GM12878 (cell line): ENCODE results near the gene CLK2. TPM values are rescaled to one million over a fixed set of nuclear protein-coding genes. Genes with fewer than 3 reads are reported as not detected.

ENCODE experiments used
- BCL11A ChIP-seq: IDR thresholded peaks from 2 replicates; pipeline ENCODE4 v1.6.1; 2011; ENCODE audit warnings: low read depth, low read length
- BMI1 ChIP-seq: fragments of 450-650 bp; IDR thresholded peaks from 2 replicates; pipeline ENCODE4 v1.6.1; 2016; ENCODE audit warnings: mild to moderate bottlenecking, moderate library complexity, borderline replicate concordance
- BRCA1 ChIP-seq: IDR thresholded peaks from 2 replicates; pipeline ENCODE4 v1.6.1; 2011; ENCODE audit warnings: low read depth, low read length, improper control_type of control experiment
- EZH2 ChIP-seq: IDR thresholded peaks from 2 replicates; pipeline ENCODE4 v1.6.1; 2012; ENCODE audit warnings: low read depth, mild to moderate bottlenecking, control low read depth, inconsistent platforms, low read length, borderline replicate concordance; ENCODE audit not compliant: control insufficient read depth
- GATAD2B ChIP-seq: fragments of 450-650 bp; conservative IDR thresholded peaks from 2 replicates; pipeline ENCODE4 v1.6.1; 2017; ENCODE audit warnings: low read depth, mild to moderate bottlenecking, moderate library complexity
- MAX ChIP-seq: IDR thresholded peaks from 2 replicates; pipeline ENCODE4 v1.6.1; 2012; ENCODE audit warnings: low read depth, low read length, improper control_type of control experiment
- MYC ChIP-seq: IDR thresholded peaks from 2 replicates; pipeline ENCODE4 v1.6.1; 2011; ENCODE audit warnings: mild to moderate bottlenecking, low read length, moderate library complexity, inconsistent platforms; ENCODE audit not compliant: insufficient read depth, insufficient replicate concordance, insufficient read length, severe bottlenecking
- NFYB ChIP-seq: IDR thresholded peaks from 2 replicates; pipeline ENCODE4 v1.6.1; 2011; ENCODE audit warnings: low read depth, mild to moderate bottlenecking, low read length, improper control_type of control experiment, moderate library complexity; ENCODE audit not compliant: insufficient read depth
- NR2C2 ChIP-seq: IDR thresholded peaks from 2 replicates; pipeline ENCODE4 v1.6.1; 2011; ENCODE audit warnings: borderline replicate concordance, low read depth; ENCODE audit not compliant: control insufficient read depth, insufficient read length
- RAD51 ChIP-seq: fragments of 450-650 bp; IDR thresholded peaks from 2 replicates; pipeline ENCODE4 v1.6.1; 2016; ENCODE audit warnings: moderate library complexity, mild to moderate bottlenecking, inconsistent platforms
- SMAD5 ChIP-seq: IDR thresholded peaks from 2 replicates; pipeline ENCODE4 v1.6.1; 2016; ENCODE audit warnings: antibody characterized with exemption, low read depth
- ZNF217 ChIP-seq: fragments of 450-650 bp; IDR thresholded peaks from 2 replicates; pipeline ENCODE4 v1.6.1; 2017; ENCODE audit warnings: antibody characterized with exemption, mild to moderate bottlenecking
- ZNF384 ChIP-seq: IDR thresholded peaks from 2 replicates; pipeline ENCODE4 v1.6.1; 2012; ENCODE audit warnings: low read depth, mild to moderate bottlenecking, low read length, improper control_type of control experiment, borderline replicate concordance
- ZZZ3 ChIP-seq: IDR thresholded peaks from 2 replicates; pipeline ENCODE4 v1.6.1; 2011; ENCODE audit warnings: low read depth; ENCODE audit not compliant: control insufficient read depth, insufficient read length
- polyA plus RNA-seq, 11 experiments: library from polyadenylated mRNA; depleted of rRNA in 4 of 11; unstranded in 6 of 11; stranded (reverse) in 5 of 11; fragments of >200 nt; fragmentation: Nextera tagmentation in 4 of 11; fragmentation: Illumina TruSeq in 1 of 11; extraction: Ambion mirVana in 4 of 11; extraction: Trizol in 1 of 11; gene quantifications; 1 replicate in 1 of 11; 2 replicates in 10 of 11; pipeline versions ENCODE4 v1.2.1 to v1.2.3, GENCODE V29; 2011 to 2016; ENCODE audit warnings: inconsistent platforms in 2 of 11, missing spikeins in 2 of 11, low read depth in 1 of 11
- total RNA-seq, 4 experiments: library from RNA; depleted of rRNA in 3 of 4; stranded (reverse); fragments of >200 nt in 3 of 4; fragmentation: Illumina TruSeq in 1 of 4; extraction: Trizol in 1 of 4; gene quantifications; 2 replicates each; pipeline versions ENCODE4 v1.2.1 to v1.2.3, GENCODE V29; 2013 to 2021
- TF ChIP-seq, protein P1 (sequence below): fragments of 450-650 bp; IDR thresholded peaks from 2 replicates; pipeline ENCODE4 v1.6.1; 2017; ENCODE audit warnings: borderline replicate concordance
- TF ChIP-seq, protein P2 (sequence below): IDR thresholded peaks from 2 replicates; pipeline ENCODE4 v1.6.1; 2012; ENCODE audit warnings: improper control_type of control experiment, low read depth, low read length; ENCODE audit not compliant: insufficient replicate concordance
- TF ChIP-seq, protein P3 (sequence below): fragments of 150-350 bp; IDR thresholded peaks from 2 replicates; pipeline ENCODE4 v1.6.1; 2014; ENCODE audit warnings: mild to moderate bottlenecking, low read depth, low read length

Gene CLK2
- total and polyA plus RNA-seq, 10 of the 15 experiments (the other 5 are each of a cell fraction or from before 2014, with no cell fraction given): 11.1 to 83.7 (median 36.7) TPM

GRCh38 chr1:155273343-155274245, at the start of gene CLK2 (continued):
- 0 out of 2 replicates have a peak, but pooled peaks have one; percentile 62 for TF ChIP-seq GATAD2B
- peak; percentile 23 for TF ChIP-seq MYC
- TF ChIP-seq EZH2: no peak
- TF ChIP-seq ZNF217: no peak
- peak; percentile 14; the same call in 1 of the 2 replicates for TF ChIP-seq ZNF384
- TF ChIP-seq, protein P1, sequence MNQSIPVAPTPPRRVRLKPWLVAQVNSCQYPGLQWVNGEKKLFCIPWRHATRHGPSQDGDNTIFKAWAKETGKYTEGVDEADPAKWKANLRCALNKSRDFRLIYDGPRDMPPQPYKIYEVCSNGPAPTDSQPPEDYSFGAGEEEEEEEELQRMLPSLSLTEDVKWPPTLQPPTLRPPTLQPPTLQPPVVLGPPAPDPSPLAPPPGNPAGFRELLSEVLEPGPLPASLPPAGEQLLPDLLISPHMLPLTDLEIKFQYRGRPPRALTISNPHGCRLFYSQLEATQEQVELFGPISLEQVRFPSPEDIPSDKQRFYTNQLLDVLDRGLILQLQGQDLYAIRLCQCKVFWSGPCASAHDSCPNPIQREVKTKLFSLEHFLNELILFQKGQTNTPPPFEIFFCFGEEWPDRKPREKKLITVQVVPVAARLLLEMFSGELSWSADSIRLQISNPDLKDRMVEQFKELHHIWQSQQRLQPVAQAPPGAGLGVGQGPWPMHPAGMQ: no peak
- TF ChIP-seq BRCA1: no peak
- peak; percentile 96 for TF ChIP-seq MAX
- TF ChIP-seq RAD51: peak; percentile 82
- TF ChIP-seq, protein P2, sequence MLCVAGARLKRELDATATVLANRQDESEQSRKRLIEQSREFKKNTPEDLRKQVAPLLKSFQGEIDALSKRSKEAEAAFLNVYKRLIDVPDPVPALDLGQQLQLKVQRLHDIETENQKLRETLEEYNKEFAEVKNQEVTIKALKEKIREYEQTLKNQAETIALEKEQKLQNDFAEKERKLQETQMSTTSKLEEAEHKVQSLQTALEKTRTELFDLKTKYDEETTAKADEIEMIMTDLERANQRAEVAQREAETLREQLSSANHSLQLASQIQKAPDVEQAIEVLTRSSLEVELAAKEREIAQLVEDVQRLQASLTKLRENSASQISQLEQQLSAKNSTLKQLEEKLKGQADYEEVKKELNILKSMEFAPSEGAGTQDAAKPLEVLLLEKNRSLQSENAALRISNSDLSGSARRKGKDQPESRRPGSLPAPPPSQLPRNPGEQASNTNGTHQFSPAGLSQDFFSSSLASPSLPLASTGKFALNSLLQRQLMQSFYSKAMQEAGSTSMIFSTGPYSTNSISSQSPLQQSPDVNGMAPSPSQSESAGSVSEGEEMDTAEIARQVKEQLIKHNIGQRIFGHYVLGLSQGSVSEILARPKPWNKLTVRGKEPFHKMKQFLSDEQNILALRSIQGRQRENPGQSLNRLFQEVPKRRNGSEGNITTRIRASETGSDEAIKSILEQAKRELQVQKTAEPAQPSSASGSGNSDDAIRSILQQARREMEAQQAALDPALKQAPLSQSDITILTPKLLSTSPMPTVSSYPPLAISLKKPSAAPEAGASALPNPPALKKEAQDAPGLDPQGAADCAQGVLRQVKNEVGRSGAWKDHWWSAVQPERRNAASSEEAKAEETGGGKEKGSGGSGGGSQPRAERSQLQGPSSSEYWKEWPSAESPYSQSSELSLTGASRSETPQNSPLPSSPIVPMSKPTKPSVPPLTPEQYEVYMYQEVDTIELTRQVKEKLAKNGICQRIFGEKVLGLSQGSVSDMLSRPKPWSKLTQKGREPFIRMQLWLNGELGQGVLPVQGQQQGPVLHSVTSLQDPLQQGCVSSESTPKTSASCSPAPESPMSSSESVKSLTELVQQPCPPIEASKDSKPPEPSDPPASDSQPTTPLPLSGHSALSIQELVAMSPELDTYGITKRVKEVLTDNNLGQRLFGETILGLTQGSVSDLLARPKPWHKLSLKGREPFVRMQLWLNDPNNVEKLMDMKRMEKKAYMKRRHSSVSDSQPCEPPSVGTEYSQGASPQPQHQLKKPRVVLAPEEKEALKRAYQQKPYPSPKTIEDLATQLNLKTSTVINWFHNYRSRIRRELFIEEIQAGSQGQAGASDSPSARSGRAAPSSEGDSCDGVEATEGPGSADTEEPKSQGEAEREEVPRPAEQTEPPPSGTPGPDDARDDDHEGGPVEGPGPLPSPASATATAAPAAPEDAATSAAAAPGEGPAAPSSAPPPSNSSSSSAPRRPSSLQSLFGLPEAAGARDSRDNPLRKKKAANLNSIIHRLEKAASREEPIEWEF: no peak
- no peak for TF ChIP-seq ZZZ3
- TF ChIP-seq NR2C2: no peak
- no peak for TF ChIP-seq BMI1
- peak; percentile 69 for TF ChIP-seq SMAD5
- TF ChIP-seq NFYB: no peak
- TF ChIP-seq, protein P3, sequence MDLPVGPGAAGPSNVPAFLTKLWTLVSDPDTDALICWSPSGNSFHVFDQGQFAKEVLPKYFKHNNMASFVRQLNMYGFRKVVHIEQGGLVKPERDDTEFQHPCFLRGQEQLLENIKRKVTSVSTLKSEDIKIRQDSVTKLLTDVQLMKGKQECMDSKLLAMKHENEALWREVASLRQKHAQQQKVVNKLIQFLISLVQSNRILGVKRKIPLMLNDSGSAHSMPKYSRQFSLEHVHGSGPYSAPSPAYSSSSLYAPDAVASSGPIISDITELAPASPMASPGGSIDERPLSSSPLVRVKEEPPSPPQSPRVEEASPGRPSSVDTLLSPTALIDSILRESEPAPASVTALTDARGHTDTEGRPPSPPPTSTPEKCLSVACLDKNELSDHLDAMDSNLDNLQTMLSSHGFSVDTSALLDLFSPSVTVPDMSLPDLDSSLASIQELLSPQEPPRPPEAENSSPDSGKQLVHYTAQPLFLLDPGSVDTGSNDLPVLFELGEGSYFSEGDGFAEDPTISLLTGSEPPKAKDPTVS: no peak
- TF ChIP-seq BCL11A: no peak
